ENCODE data around the gene TMEM126A. TPM values are rescaled to one million over a fixed set of nuclear protein-coding genes. Genes with fewer than 3 reads are reported as not detected.
"Not testable (repeated sequence)": the region's sequence is repeated elsewhere in the genome, so short reads cannot be mapped to it uniquely, and the experiment has no call there.

TMEM126A gene
- total RNA-seq, 2 experiments from 2014 or later, result 28.4 to 39.0 TPM

DNA sequence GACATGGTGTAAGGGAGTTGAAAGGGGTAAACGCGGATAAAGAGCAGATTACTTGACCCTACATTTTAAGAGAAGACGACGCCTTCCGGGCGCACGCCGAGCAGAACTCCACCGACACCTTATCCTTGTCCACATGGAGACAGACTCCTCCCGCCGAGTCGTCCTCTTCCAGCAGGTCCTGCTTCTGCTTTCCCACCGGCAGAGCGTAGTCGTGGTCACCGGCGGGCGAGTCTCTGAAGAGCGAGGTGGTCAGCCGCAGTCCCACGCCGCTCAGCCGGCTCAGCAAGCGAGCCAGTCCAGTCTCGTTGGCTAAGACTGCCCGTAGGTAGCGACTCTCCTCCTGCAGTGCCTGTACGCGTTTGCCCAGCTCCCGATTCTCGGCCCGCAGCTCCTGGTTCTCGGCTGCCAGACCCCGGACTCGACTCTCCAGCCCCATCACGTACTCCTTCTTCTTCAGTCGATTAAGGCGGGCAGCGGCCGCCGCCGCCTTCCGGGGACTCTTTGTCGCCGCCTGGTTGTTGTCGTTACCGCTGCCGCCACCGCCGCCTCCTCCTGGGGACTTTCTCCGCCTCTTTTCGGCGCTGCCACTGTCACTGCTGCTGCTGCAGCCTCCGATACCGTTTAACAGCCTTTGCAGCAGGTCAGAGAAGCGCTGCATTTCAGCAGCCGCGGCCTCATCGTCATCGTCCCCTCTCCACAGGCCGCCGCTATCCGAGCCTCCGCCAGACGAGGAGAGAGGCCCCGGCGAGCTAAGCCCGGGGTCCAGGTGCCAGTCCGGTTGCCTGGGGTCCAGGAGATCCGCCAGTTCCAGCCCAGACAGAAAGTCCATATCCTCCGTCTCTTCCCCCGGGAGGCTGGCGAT is 16.2 kb downstream of the TMEM126A start:
- peak overlapping the region; percentile 97 for H3K4me3 Mint-ChIP-seq
- peaks cover 45% of the 10 kb centered on the region for H3K36me3 Mint-ChIP-seq
- peak overlapping the region; percentile 99 for H3K27ac Mint-ChIP-seq
- H3K27me3 Mint-ChIP-seq, result no peaks in the 10 kb centered on the region
- H3K9me3 Mint-ChIP-seq (ENCODE audit: low read depth), result no peaks in the 10 kb centered on the region
- DNase-seq (peak; percentile 94), ATAC-seq (peak; percentile 77)
- CTCF ChIA-PET, result interaction anchor here (0.8 to 2.9 kb wide), 17 partner anchors 11 to 554 kb away, joined by 3 to 13 read pairs (median 4); partner anchors contain the start of genes CCDC83, TMEM126A and TMEM126B
- peaks cover 43% of the 10 kb centered on the region for H3K4me1 Mint-ChIP-seq

DNA sequence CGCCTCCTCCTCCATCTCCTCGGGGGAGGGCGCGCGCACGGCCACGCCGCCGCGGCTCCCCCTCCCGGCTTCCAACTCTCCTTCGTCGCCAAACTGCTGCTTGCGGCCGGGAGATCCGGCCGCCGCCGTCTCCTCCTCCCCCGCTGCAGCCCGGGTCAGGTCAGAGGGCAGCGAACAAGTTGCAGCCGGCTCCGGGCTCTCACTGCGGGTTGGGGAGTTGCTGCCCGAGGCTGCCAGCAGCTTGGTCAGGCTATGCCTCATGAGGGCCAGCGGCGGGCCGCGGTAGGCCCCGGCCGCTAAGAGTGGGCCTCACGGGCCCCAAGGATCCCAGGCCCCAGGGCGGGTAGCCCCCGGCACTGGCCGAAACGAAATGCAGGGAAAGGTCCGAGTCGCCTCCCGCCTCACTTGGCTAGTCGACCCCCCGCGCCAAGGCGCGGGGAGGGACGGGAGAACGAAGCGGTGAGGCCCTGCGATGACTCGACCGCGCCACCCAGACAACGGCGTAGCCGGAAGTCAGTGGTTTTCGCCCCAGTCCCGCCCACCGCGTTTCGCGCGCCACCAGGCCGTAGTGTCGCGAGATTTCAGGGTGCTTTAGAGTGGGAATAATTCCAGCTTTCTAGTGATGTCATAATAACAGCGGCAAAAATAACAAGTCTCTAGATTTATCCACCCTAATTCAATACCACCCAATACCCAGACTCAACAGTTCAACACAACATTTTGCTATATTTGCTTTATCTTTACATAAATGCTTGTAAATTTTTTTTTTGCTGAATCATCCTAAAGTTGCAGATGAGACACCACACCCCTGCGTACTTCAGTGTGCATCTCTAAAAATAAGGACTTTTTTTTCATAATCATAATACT is 17.1 kb downstream of the TMEM126A start, which contains the start of gene CREBZF:
CREBZF (minus strand) TSS at position 515 of the 867 bp plus-strand sequence; CDS start at position 261, 254 bp downstream.
- peak; percentile 74 for ATAC-seq
- Mint-ChIP-seq H3K9me3 (ENCODE audit: low read depth) (no peaks in the 10 kb centered on the region), H3K4me3 (peak within 1 kb of the TSS; percentile 97), H3K27ac (peak within 1 kb of the TSS; percentile 99), H3K4me1 (peaks cover 35% of the 10 kb centered on the region), H3K36me3 (peaks cover 39% of the 10 kb centered on the region), H3K27me3 (no peaks in the 10 kb centered on the region)
- CTCF ChIA-PET, result interaction anchor here (0.9 to 2.9 kb wide), 12 partner anchors 9 to 553 kb away, joined by 3 to 13 read pairs (median 4); partner anchors contain the start of genes CCDC83 and TMEM126A
- DNase-seq, result peak; percentile 96

DNA sequence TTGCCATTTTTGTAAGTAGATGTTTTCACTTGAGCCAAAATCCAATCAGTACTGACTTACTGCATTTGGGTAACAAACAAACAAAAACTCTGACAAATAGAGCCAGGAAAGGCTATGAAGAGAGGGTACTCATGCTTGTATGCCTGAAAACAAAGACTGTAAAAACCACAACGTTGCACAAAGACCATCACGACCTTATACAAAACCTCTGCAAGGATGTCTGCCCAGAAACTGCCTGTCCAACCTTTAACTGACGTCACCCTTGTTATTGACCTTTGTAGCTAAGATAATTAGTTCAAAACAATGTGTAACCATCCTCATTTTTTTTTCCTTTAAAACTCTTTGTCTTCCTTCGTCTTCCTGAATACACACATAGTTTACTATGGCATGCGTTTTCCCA is 18.0 kb downstream of the TMEM126A start:
- Mint-ChIP-seq H3K27ac (peak overlapping the region; percentile 99), H3K27me3 (no peaks in the 10 kb centered on the region), H3K4me3 (peak overlapping the region; percentile 97), H3K9me3 (ENCODE audit: low read depth) (no peaks in the 10 kb centered on the region), H3K4me1 (peaks cover 26% of the 10 kb centered on the region), H3K36me3 (peaks cover 31% of the 10 kb centered on the region)
- CTCF ChIA-PET, result interaction anchor here (1.4 kb wide), 1 partner anchor 29 kb away, joined by 3 read pairs; no protein-coding TSS in a partner anchor
- ATAC-seq (no peak), DNase-seq (no peak)

DNA sequence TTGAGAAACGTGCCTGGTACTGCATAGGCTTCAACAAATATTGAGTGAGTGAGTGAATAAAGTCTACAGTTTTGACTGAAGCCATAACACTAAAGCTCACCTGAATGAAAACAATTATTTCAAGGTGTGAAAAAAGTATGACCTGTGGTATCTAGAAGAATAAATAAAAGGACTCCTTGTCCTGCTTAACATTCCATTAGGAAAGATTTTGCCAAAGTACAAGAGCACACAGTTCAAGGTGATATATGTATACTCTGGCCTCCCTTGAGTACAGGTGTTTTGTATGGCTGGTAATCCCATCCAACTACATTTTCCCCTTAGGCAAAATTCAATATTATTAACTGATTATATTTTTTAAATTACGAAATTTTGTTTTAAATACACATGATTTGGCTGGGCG is 18.9 kb downstream of the TMEM126A start:
- Mint-ChIP-seq H3K36me3 (peaks cover 28% of the 10 kb centered on the region), H3K4me3 (no peak overlapping the region), H3K9me3 (ENCODE audit: low read depth) (no peaks in the 10 kb centered on the region), H3K4me1 (peaks cover 19% of the 10 kb centered on the region), H3K27ac (no peak overlapping the region), H3K27me3 (no peaks in the 10 kb centered on the region)
- DNase-seq (no peak), ATAC-seq (no peak)
- CTCF ChIA-PET, result interaction anchor here (1.4 kb wide), 1 partner anchor 29 kb away, joined by 3 read pairs; no protein-coding TSS in a partner anchor

DNA sequence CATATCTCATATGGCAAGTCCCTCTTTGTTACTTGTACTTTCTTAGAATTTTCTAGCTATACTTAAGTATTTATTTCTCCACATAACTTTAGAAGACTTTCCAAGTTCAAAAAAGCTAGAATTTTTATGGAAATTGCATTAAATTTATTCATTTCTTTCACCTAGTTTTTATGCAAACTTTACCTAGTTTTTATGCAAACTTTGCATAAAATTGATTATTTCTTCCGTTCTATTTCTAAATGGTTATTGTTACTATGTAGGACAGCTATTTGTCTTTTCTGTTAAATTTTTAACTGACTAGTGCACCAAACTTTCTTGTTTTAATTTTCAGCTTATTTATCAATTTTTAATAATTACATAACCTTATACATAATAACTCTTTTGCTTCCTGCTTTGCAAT is 20.4 kb downstream of the TMEM126A start:
- no peak for ATAC-seq

DNA sequence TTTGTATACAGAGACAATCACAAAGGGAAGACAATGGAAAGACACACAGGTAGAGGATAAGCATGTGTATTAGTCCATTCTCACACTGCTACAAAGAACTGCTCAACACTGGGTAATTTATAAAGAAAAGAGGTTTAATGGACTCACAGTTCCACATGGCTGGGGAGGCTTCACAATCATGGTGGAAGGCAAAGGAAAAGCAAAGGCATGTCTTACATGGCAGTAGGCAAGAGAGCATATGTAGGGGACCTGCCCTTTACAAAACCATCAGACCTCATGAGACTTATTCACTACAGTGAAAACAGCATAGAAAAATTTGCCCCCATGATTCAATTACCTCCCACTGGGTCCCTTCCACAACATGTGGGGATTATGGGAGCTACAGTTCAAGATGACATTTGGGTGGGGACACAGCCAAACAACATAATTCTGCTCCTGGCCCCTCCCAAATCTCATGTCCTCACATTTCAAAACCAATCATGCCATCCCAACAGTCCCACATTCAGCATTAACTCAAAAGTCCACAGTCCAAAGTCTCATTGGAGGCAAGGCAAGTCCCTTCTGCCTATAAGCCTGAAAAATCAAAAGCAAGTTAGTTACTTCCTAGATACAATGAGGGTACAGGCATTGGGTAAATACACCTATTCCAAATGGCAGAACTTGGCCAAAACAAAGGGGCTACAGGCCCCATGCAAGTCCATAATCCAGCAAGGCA is 23.3 kb downstream of the TMEM126A start:
- H3K4me3 Mint-ChIP-seq; H3K9me3 Mint-ChIP-seq (ENCODE audit: low read depth); ATAC-seq; CTCF ChIA-PET; H3K27ac Mint-ChIP-seq; DNase-seq; H3K27me3 Mint-ChIP-seq: not testable (repeated sequence)
- Mint-ChIP-seq H3K36me3 (peaks cover 24% of the 10 kb centered on the region), H3K4me1 (peaks cover 29% of the 10 kb centered on the region)

More for the DNA sequence above, 20.4 kb downstream of the TMEM126A start:
- H3K4me1 Mint-ChIP-seq, result peaks cover 23% of the 10 kb centered on the region
- H3K27me3 Mint-ChIP-seq, result no peaks in the 10 kb centered on the region
- peaks cover 4% of the 10 kb centered on the region for H3K9me3 Mint-ChIP-seq (ENCODE audit: low read depth)
- DNase-seq, result no peak
- no peak overlapping the region for H3K27ac Mint-ChIP-seq
- no peak overlapping the region for H3K4me3 Mint-ChIP-seq
- CTCF ChIA-PET, result interaction anchor here (1.2 to 1.3 kb wide), 2 partner anchors 13 to 117 kb away, joined by 3 read pairs; no protein-coding TSS in a partner anchor
- peaks cover 24% of the 10 kb centered on the region for H3K36me3 Mint-ChIP-seq

DNA sequence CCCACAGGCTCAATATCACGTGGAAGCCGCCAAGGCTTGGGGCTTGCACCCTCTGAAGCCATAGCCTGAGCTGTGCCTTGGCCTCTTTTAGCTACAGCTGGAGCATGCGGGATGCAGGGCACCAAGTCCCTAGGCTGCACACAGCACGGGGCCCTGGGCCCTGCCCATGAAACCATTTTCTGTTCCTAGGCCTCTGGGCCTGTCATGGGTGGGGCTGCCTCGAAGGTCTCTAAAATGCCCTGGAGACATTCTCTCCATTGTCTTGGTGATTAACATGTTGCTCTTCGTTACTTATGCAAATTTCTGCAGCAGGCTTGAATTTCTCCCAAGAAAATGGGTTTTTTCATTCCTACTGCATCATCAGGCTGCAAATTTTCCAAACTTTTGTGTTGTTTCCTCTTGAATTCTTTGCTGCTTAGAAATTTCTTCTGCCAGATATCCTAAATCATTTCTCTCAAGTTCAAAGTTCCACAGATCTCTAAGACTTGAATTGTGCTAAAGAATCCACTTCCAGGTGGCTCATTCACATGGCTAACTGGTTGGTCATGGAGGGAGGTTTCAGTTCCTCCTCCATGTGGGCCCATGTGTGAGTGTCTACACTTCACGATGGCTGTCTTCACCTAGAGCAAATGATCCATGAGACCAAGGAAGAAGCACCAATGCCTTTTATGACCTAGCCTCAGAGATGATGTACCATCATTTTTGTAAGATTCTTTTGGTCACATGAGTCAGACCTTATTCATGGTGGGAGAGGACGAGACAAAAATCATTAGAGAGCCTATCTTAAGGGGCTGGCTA is 24.5 kb downstream of the TMEM126A start:
- ATAC-seq (no peak), DNase-seq (no peak)
- H3K36me3 Mint-ChIP-seq, result peaks cover 24% of the 10 kb centered on the region
- H3K4me1 Mint-ChIP-seq, result peaks cover 28% of the 10 kb centered on the region
- no peaks in the 10 kb centered on the region for H3K27me3 Mint-ChIP-seq
- CTCF ChIA-PET, result no interaction called here
- peak overlapping the region; percentile 49 for H3K27ac Mint-ChIP-seq
- H3K9me3 Mint-ChIP-seq (ENCODE audit: low read depth), result peaks cover 9% of the 10 kb centered on the region
- H3K4me3 Mint-ChIP-seq, result no peak overlapping the region

DNA sequence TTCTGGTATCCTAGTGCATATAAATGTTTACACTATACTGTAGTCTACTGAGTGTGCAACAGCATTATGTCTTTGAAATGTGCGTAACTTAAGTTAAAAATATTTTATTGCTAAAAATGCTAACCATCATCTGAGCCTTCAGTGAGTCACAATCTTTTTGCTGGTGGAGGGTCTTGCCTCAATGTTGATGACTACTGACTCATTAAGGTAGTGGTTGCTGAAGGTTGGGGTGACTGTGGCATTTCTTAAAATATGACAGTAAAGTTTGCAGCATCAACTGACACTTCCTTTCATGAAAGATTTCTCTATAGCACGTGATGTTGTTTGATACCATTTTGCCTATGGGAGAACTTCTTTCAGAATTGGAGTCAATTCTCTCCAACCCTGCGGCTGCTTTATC is 25.6 kb downstream of the TMEM126A start:
- Mint-ChIP-seq H3K4me1 (peaks cover 28% of the 10 kb centered on the region), H3K27ac (peak overlapping the region; percentile 53), H3K36me3 (peaks cover 24% of the 10 kb centered on the region), H3K4me3 (no peak overlapping the region), H3K27me3 (no peaks in the 10 kb centered on the region), H3K9me3 (ENCODE audit: low read depth) (peaks cover 9% of the 10 kb centered on the region)
- ATAC-seq (peak; percentile 83), DNase-seq (peak; percentile 78)
- CTCF ChIA-PET, result no interaction called here

DNA sequence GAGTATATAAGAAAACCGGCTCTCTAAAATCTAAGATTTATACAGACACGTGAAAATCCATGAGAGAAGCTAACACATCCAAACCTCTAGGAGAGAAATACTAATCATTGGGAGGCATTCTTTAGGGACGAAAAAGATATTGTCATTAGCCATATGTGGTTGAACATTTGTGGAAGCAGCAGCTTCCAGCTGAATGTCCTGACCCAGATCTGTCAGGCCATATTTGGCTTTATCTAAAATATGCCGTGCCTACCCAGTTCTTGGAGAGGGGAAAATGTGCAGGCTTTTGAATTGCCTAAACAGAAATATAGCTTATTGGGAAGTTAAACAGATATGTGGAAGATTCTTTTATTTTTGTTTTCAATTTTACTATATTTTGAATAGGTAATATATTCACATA is 31.8 kb downstream of the TMEM126A start:
- DNase-seq (no peak), ATAC-seq (no peak)
- CTCF ChIA-PET, result interaction anchor here (0.8 to 2.1 kb wide), 5 partner anchors 10 to 175 kb away, joined by 3 to 9 read pairs (median 4); partner anchors contain the start of genes CCDC83 and CREBZF
- Mint-ChIP-seq H3K4me3 (no peak overlapping the region), H3K9me3 (ENCODE audit: low read depth) (no peaks in the 10 kb centered on the region), H3K27me3 (no peaks in the 10 kb centered on the region), H3K27ac (no peak overlapping the region), H3K4me1 (peaks cover 23% of the 10 kb centered on the region), H3K36me3 (peaks cover 7% of the 10 kb centered on the region)

DNA sequence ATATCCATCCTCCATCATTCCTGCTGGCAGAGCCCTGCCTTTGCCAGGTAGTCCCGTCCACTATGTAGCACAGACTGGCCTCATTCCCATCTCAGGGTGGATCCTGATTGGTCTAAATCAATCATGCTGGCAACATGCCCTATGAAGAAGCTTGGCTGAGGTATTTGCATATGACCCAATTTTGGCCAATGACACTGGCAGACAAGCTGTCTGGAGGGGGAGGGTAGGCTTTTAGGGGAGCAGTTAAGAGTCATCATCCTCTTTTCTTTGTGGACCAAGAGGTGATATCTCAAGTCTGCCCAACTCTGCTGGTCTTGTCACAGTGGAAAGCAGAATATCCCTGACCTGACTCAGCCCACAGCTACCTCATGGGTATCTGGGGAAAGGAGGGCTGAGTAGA is 33.1 kb downstream of the TMEM126A start:
- no peaks in the 10 kb centered on the region for H3K9me3 Mint-ChIP-seq (ENCODE audit: low read depth)
- H3K36me3 Mint-ChIP-seq, result peaks cover 4% of the 10 kb centered on the region
- H3K27me3 Mint-ChIP-seq, result no peaks in the 10 kb centered on the region
- H3K27ac Mint-ChIP-seq, result no peak overlapping the region
- no peak overlapping the region for H3K4me3 Mint-ChIP-seq
- CTCF ChIA-PET, result interaction anchor here (1.0 to 2.1 kb wide), 3 partner anchors 16 to 174 kb away, joined by 3 to 9 read pairs (median 5); partner anchors contain the start of genes CCDC83 and CREBZF
- ATAC-seq, result no peak
- DNase-seq, result no peak
- H3K4me1 Mint-ChIP-seq, result peaks cover 19% of the 10 kb centered on the region

DNA sequence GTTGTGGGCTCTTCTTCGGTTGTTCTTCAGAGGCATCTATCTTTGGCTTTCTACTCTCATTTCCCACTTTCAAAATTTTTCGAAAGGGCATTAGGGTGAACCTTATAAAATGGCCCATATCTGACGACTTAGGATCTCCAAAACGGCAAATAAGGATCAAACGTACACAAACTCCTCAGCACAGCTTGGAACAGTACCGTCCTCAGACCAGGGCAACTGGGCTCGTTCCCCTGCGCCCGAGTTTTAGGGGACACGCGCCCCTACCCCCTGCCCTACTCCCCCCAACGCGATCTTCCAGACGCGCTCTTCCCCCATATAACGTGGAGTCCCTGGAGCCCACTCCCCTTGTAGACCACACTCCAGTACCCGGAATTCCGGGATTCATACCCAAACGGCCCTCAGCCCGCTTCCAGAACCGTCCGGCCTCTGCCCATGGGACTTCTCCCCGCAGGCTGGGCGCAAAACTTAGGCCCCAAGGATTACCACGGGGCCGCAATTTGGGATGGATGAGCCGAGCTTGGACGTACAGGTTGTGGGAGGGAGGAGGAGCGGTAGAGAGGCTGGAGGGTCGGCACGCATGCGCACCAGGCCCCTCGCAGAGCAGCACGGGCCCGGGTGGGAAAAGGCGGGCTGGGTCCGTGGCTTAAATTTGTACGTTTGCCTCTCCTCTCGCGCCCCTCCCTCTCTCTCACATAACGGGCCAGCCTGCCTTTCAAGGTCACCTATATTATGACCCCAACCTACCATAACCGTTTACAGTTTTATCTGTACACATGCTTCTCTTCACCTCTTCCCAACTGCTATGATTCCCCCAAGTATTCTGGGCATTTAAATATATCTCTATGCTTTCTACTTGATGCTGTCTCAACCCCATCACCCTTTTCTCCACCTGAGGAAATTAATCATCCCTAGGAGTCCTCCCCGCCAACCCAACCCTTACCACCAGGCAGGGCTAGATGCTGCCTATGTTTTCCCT is 34.9 kb downstream of the TMEM126A start:
- H3K27ac Mint-ChIP-seq, result peak overlapping the region; percentile 86
- H3K9me3 Mint-ChIP-seq (ENCODE audit: low read depth), result no peaks in the 10 kb centered on the region
- H3K4me3 Mint-ChIP-seq, result peak overlapping the region; percentile 77

More for the DNA sequence above, 34.9 kb downstream of the TMEM126A start:
- CTCF ChIA-PET, result no interaction called here
- peak; percentile 83 for DNase-seq
- no peaks in the 10 kb centered on the region for H3K27me3 Mint-ChIP-seq
- H3K36me3 Mint-ChIP-seq, result peaks cover 4% of the 10 kb centered on the region
- peaks cover 22% of the 10 kb centered on the region for H3K4me1 Mint-ChIP-seq
- peak; percentile 97 for ATAC-seq

Measured in activated CD8-positive, alpha-beta memory T cell treated with anti-CD3 and anti-CD28 coated beads, Interleukin-2, amount 10 ng/mL, durations not matched to agents 7 days and 5 days (primary cell).